HL-60 (cell line): ENCODE measurements around the gene OR5B12.
"Not testable (repeated sequence)": the region's sequence is repeated elsewhere in the genome, so short reads cannot be mapped to it uniquely, and the experiment has no call there.

Experiments used
- DNase-seq, 2 experiments: peaks; one replicate each; pipeline ENCODE4 v3.0.0-alpha.2; 2010 to 2020; ENCODE audit warnings: low read depth in 1 of 2, low spot score in 1 of 2
- H3K27ac ChIP-seq: fragments of 250-450 bp; sonication (Bioruptor Pico); replicated peaks from 2 replicates; pipeline ENCODE4 v1.5.1; 2020; ENCODE audit warnings: mild to moderate bottlenecking, moderate library complexity
- H3K27me3 ChIP-seq: fragments of 250-450 bp; sonication (Bioruptor Pico); 2 replicates; pipeline ENCODE4 v1.5.1; 2021; ENCODE audit warnings: mild to moderate bottlenecking, moderate library complexity; ENCODE audit not compliant: insufficient read depth, poor library complexity, severe bottlenecking
- H3K4me3 ChIP-seq: replicated peaks from 2 replicates; pipeline ENCODE4 v1.5.1; 2011; ENCODE audit warnings: mild to moderate bottlenecking, control low read depth, low read length; ENCODE audit not compliant: insufficient read depth
- GABPA ChIP-seq: IDR thresholded peaks from 2 replicates; pipeline ENCODE4 v1.6.1; 2012; ENCODE audit warnings: low read depth
- POLR2AphosphoS5 ChIP-seq: IDR thresholded peaks from 2 replicates; pipeline ENCODE4 v1.6.1; 2012; ENCODE audit warnings: low read depth
- SPI1 ChIP-seq: IDR thresholded peaks from 2 replicates; pipeline ENCODE4 v1.6.1; 2012; ENCODE audit warnings: low read depth, mild to moderate bottlenecking, borderline replicate concordance
- TF ChIP-seq, protein P1 (sequence below): IDR thresholded peaks from 2 replicates; pipeline ENCODE4 v1.6.1; 2012; ENCODE audit warnings: low read depth; ENCODE audit not compliant: insufficient replicate concordance
- TF ChIP-seq, protein P2 (sequence below): IDR thresholded peaks from one replicate; pipeline ENCODE4 v1.5.1; 2011; ENCODE audit warnings: low read length, control low read depth, inconsistent platforms; ENCODE audit not compliant: insufficient read depth

Gene OR5B12

DNA sequence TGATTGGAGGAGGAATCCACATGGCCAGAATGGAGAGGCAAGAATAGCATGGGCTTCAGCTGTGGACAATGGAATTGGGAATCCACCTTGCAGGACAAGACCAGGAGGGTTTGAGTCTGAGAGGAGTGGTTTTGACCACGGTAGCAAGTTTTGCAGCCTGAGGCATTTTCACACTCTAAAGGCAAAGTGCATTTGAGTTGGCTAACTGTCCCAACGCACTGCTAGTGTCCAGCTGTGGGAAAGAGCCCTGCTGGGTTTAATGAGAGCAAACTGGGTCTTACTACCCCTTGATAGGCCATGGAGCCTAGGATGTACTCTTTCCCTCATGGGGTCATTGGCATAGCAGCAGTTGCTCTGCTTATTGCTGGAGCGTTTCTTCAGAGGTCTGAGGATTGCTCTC, 14.0 kb downstream of the OR5B12 start, which contains the start of gene OR5B2:
Gene OR5B2, minus strand, starts transcription at position 101 of the 400 bp plus-strand sequence. CDS start 4,860 bp downstream, outside the sequence.
- Histone ChIP-seq H3K27ac (no peak within 1 kb of the TSS), H3K4me3 (no peak within 1 kb of the TSS), H3K27me3 (no peaks in the 10 kb centered on the region)
- DNase-seq: no peak
- TF ChIP-seq, protein P1, sequence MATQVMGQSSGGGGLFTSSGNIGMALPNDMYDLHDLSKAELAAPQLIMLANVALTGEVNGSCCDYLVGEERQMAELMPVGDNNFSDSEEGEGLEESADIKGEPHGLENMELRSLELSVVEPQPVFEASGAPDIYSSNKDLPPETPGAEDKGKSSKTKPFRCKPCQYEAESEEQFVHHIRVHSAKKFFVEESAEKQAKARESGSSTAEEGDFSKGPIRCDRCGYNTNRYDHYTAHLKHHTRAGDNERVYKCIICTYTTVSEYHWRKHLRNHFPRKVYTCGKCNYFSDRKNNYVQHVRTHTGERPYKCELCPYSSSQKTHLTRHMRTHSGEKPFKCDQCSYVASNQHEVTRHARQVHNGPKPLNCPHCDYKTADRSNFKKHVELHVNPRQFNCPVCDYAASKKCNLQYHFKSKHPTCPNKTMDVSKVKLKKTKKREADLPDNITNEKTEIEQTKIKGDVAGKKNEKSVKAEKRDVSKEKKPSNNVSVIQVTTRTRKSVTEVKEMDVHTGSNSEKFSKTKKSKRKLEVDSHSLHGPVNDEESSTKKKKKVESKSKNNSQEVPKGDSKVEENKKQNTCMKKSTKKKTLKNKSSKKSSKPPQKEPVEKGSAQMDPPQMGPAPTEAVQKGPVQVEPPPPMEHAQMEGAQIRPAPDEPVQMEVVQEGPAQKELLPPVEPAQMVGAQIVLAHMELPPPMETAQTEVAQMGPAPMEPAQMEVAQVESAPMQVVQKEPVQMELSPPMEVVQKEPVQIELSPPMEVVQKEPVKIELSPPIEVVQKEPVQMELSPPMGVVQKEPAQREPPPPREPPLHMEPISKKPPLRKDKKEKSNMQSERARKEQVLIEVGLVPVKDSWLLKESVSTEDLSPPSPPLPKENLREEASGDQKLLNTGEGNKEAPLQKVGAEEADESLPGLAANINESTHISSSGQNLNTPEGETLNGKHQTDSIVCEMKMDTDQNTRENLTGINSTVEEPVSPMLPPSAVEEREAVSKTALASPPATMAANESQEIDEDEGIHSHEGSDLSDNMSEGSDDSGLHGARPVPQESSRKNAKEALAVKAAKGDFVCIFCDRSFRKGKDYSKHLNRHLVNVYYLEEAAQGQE: no peak
- TF ChIP-seq GABPA (no peak), SPI1 (no peak), POLR2AphosphoS5 (no peak)
- TF ChIP-seq, protein P2, sequence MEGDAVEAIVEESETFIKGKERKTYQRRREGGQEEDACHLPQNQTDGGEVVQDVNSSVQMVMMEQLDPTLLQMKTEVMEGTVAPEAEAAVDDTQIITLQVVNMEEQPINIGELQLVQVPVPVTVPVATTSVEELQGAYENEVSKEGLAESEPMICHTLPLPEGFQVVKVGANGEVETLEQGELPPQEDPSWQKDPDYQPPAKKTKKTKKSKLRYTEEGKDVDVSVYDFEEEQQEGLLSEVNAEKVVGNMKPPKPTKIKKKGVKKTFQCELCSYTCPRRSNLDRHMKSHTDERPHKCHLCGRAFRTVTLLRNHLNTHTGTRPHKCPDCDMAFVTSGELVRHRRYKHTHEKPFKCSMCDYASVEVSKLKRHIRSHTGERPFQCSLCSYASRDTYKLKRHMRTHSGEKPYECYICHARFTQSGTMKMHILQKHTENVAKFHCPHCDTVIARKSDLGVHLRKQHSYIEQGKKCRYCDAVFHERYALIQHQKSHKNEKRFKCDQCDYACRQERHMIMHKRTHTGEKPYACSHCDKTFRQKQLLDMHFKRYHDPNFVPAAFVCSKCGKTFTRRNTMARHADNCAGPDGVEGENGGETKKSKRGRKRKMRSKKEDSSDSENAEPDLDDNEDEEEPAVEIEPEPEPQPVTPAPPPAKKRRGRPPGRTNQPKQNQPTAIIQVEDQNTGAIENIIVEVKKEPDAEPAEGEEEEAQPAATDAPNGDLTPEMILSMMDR: no peak

DNA sequence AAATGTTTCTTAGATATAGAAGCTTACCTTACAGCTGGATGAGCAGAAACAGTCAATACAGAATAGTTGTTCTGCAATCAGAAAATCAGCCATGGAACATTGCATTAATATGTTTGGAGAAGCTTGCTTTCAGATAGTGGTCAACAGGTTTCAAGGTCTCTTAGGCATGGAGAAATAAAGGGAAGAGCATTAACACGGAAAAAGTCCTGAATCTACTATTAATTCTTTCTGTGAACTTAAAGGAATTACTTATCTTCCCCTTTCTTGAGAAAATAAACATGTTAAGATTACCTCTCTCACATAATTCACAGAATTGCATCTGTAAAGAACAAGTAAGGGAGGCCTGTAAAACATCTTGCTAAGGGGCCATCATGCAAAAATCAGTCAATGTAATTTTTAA, 35.3 kb downstream of the OR5B12 start, which contains the start of gene OR5B3:
Gene OR5B3, minus strand, starts transcription at position 101 of the 400 bp plus-strand sequence. CDS start 3,465 bp downstream, outside the sequence.
- TF ChIP-seq, protein P1: no peak
- Histone ChIP-seq H3K4me3 (no peak within 1 kb of the TSS), H3K27me3 (no peaks in the 10 kb centered on the region), H3K27ac (no peak within 1 kb of the TSS)
- DNase-seq: no peak

DNA sequence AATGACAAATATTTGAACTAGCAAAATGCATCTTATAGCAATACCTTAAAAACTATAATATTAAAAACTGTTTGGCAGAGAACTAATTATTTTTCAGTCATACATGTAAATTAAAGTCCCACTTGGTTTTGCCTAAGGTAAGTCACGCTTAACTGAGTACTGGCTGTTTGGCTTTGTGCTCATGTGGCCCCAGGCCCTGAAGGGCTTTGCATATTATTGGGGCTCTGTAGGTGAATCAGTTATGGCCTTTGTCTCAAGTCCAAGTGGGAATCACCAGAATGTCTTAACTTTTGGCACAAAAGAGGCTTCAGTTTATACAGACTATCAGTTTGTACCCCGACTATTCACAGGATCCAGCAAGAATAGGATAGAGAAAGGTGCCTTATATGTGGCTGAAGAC, 42.4 kb downstream of the OR5B12 start:
- not testable (repeated sequence) for DNase-seq, H3K4me3 ChIP-seq, H3K27me3 ChIP-seq, H3K27ac ChIP-seq

DNA sequence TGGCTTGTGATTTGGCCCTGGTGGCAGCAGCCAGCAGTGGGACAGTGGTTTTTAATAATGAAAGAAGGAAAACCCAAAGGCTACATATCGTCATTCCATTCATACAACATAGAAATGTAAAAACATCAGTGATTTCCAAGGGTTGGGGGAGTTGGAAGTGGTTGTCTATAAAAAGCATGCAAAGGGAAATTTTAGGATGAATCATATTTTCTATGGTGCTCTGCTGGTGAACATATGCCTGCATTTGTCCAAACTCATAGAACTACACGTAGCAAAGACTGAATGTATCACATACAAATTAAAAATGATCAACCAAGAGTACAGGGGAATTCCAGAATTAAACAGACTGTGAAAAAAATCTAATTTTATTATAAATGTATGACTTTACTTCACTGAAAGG, 46.5 kb downstream of the OR5B12 start:
- no peaks in the 10 kb centered on the region for H3K27me3 ChIP-seq
- TF ChIP-seq, protein P2: no peak
- TF ChIP-seq GABPA (no peak), SPI1 (no peak), POLR2AphosphoS5 (no peak)
- TF ChIP-seq, protein P1: no peak
- H3K4me3 ChIP-seq: no peak overlapping the region
- no peak for DNase-seq
- no peak overlapping the region for H3K27ac ChIP-seq
